Keratinocyte (primary cell): ENCODE data around the gene ABL2.

Source experiments
- EZH2 ChIP-seq: IDR thresholded peaks from one replicate; pipeline ENCODE4 v1.6.1; 2012; ENCODE audit warnings: inconsistent platforms, mild to moderate bottlenecking, low read length, moderate library complexity
- TF ChIP-seq, protein P1 (sequence below), 3 experiments: IDR thresholded peaks in 1 of 3; conservative IDR thresholded peaks in 1 of 3; optimal IDR thresholded peaks in 1 of 3; 2 replicates in 2 of 3; 3 replicates in 1 of 3; pipeline versions ENCODE3 to v1.5.1; 2011; ENCODE audit warnings: low read length in 3 of 3, mild to moderate bottlenecking in 3 of 3, moderate library complexity in 2 of 3, control low read depth in 1 of 3, inconsistent platforms in 1 of 3; ENCODE audit not compliant: insufficient read depth in 2 of 3; ENCODE audit errors: extremely low read depth in 1 of 3

DNA sequence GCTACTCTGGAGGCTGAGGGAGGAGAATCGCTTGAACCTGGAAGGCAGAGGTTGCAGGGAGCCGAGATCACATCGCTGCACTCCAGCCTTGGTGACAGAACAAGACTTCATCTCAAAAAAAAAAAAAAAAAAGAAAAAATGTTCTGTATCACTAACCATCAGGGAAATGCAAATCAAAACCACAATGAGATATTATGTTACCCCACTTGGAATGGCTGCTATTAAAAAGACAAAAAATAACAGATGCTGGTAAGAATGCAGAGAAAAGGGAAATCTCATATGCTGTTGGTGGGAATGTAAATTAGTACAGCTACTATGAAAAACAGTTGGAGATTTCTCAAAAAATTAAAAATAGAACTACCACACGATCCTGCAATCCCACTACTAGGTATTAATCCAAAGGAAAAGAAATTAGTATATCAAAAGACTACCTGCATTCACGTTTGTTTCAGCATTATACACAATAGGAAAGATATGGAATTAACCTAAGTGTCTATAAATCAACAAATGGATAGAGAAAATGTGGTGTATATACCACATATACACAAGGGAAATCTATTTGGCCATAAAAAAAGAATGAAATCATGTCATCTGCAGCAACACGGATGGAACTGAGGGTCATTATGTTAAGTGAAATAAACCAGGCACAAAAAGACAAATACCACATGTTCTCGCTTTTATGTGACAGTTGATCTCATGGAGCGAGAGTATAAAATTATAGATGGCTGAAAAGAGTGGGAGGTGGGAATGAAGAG is 62.6 kb downstream of the ABL2 start:
- TF ChIP-seq, protein P1, sequence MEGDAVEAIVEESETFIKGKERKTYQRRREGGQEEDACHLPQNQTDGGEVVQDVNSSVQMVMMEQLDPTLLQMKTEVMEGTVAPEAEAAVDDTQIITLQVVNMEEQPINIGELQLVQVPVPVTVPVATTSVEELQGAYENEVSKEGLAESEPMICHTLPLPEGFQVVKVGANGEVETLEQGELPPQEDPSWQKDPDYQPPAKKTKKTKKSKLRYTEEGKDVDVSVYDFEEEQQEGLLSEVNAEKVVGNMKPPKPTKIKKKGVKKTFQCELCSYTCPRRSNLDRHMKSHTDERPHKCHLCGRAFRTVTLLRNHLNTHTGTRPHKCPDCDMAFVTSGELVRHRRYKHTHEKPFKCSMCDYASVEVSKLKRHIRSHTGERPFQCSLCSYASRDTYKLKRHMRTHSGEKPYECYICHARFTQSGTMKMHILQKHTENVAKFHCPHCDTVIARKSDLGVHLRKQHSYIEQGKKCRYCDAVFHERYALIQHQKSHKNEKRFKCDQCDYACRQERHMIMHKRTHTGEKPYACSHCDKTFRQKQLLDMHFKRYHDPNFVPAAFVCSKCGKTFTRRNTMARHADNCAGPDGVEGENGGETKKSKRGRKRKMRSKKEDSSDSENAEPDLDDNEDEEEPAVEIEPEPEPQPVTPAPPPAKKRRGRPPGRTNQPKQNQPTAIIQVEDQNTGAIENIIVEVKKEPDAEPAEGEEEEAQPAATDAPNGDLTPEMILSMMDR (optimal IDR thresholded peaks at IDR 0.05 in 1 of 3, IDR thresholded peaks at IDR 0.05 in 1 of 3, conservative IDR thresholded peaks at IDR 0.05 in 1 of 3; ENCODE audit: extremely low read depth in 1 of 3, insufficient read depth in 2 of 3, low read length in 3 of 3): no peak
- no peak for TF ChIP-seq EZH2
